ENCODE data around the gene CCT7.
A peak's percentile ranks its signal among the peaks of the same experiment; 100 is the strongest.

The CCT7 gene

GRCh38 chr2:73255007-73255644 lies 21.0 kb downstream of the CCT7 start:
- TF ChIP-seq SIN3A (IDR thresholded peaks at IDR 0.05; ENCODE audit: borderline replicate concordance, insufficient read depth, low read length) (no peak), POLR2AphosphoS5 (IDR thresholded peaks at IDR 0.05; ENCODE audit: low read depth, low read length) (0 out of 2 replicates have a peak, but pooled peaks have one; percentile 6), FOXP2 (optimal IDR thresholded peaks at IDR 0.05; ENCODE audit: borderline replicate concordance, extremely low read depth, extremely low read length, insufficient read depth) (no peak)
- TF ChIP-seq, protein P1, sequence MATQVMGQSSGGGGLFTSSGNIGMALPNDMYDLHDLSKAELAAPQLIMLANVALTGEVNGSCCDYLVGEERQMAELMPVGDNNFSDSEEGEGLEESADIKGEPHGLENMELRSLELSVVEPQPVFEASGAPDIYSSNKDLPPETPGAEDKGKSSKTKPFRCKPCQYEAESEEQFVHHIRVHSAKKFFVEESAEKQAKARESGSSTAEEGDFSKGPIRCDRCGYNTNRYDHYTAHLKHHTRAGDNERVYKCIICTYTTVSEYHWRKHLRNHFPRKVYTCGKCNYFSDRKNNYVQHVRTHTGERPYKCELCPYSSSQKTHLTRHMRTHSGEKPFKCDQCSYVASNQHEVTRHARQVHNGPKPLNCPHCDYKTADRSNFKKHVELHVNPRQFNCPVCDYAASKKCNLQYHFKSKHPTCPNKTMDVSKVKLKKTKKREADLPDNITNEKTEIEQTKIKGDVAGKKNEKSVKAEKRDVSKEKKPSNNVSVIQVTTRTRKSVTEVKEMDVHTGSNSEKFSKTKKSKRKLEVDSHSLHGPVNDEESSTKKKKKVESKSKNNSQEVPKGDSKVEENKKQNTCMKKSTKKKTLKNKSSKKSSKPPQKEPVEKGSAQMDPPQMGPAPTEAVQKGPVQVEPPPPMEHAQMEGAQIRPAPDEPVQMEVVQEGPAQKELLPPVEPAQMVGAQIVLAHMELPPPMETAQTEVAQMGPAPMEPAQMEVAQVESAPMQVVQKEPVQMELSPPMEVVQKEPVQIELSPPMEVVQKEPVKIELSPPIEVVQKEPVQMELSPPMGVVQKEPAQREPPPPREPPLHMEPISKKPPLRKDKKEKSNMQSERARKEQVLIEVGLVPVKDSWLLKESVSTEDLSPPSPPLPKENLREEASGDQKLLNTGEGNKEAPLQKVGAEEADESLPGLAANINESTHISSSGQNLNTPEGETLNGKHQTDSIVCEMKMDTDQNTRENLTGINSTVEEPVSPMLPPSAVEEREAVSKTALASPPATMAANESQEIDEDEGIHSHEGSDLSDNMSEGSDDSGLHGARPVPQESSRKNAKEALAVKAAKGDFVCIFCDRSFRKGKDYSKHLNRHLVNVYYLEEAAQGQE (IDR thresholded peaks at IDR 0.05; ENCODE audit: insufficient read depth in 1 of 2, low read depth in 2 of 2, low read length in 2 of 2), result no peak

DNA sequence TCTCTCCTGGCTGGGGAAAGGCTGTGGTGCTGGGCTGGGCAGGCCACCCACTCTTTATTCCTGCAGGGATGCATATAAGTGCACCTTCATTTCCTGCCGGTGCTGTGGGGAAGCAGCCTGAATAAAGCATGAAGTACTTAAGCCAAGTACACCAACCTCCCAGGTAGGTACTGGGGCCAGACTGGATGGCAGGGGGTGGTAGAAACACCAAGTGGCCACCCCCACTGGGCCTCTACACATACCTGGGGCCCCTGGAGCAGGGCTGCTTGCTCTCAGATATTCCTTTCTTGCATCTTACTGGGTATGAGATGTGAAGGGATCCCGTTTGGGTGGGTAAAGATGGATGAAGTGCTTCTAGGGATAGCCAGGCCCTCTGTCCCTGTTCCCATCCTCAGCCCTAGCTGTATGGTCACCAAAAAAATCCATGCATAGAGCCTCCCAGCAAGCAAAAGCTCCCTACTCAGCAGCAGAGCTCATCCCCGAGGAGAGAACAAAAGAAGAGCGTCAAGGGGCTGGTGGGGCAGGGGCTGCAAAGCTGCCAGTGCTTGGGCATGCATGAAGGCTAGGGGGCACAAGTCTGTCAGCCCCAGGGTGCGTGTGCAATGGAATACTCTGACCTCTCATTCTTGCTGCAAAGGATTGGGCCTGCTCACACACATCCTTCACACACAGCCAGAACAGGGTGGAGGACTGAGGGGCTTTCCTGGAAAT lies 22.0 kb downstream of the CCT7 start:
- TF ChIP-seq FOXP2 (optimal IDR thresholded peaks at IDR 0.05; ENCODE audit: borderline replicate concordance, extremely low read depth, extremely low read length, insufficient read depth), result no peak
- TF ChIP-seq POLR2AphosphoS5 (IDR thresholded peaks at IDR 0.05; ENCODE audit: low read depth, low read length), result no peak
- TF ChIP-seq SIN3A (IDR thresholded peaks at IDR 0.05; ENCODE audit: borderline replicate concordance, insufficient read depth, low read length), result no peak
- TF ChIP-seq, protein P1 (IDR thresholded peaks at IDR 0.05; ENCODE audit: insufficient read depth in 1 of 2, low read depth in 2 of 2, low read length in 2 of 2), result no peak
- TF ChIP-seq TAF1 (IDR thresholded peaks at IDR 0.05; ENCODE audit: borderline replicate concordance, insufficient read depth, low read length), result no peak

DNA sequence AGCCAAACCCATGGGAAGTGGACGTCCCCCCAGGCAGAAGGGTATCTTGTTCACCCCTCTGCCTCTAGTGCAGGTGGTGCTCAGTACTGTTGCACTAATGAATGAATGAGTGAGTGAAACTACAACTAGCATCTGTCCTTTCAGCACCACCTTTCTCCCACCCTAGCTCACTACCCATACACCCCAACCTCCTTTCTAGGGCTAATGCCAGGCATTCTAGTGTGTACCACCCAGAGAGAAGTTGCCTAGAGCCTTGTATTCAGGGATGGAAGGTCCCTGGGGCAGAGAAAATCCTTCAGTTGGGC lies 22.5 kb downstream of the CCT7 start:
- TF ChIP-seq POLR2AphosphoS5 (IDR thresholded peaks at IDR 0.05; ENCODE audit: low read depth, low read length), result no peak
- TF ChIP-seq, protein P1 (IDR thresholded peaks at IDR 0.05; ENCODE audit: insufficient read depth in 1 of 2, low read depth in 2 of 2, low read length in 2 of 2), result peak in 1 of 2 experiments; percentile 50; a peak in 1 of 4 replicates
- no peak for TF ChIP-seq TAF1 (IDR thresholded peaks at IDR 0.05; ENCODE audit: borderline replicate concordance, insufficient read depth, low read length)
- no peak for TF ChIP-seq SIN3A (IDR thresholded peaks at IDR 0.05; ENCODE audit: borderline replicate concordance, insufficient read depth, low read length)
- TF ChIP-seq FOXP2 (optimal IDR thresholded peaks at IDR 0.05; ENCODE audit: borderline replicate concordance, extremely low read depth, extremely low read length, insufficient read depth), result no peak

DNA sequence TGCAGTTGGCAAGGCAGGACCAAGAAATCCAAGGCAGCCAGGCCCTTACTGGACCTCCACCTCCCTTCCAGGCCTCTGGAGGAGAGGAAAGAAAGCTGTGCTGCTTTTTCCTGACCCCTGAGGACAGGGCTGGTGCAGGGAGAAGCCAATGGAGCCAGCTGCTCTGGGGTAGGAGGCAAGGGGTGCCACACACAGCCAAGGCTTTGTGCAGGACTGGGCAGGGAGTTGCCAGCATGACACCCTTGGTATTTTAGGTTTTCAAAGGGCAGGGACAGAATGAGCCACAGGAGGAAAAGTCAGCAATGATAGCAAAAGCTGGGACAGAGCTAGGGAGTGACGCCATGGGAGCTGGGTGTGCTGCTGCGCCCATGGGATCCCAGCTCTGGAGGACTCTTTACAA lies 22.9 kb downstream of the CCT7 start:
- TF ChIP-seq SIN3A (IDR thresholded peaks at IDR 0.05; ENCODE audit: borderline replicate concordance, insufficient read depth, low read length) (no peak), POLR2AphosphoS5 (IDR thresholded peaks at IDR 0.05; ENCODE audit: low read depth, low read length) (no peak), FOXP2 (optimal IDR thresholded peaks at IDR 0.05; ENCODE audit: borderline replicate concordance, extremely low read depth, extremely low read length, insufficient read depth) (no peak), TAF1 (IDR thresholded peaks at IDR 0.05; ENCODE audit: borderline replicate concordance, insufficient read depth, low read length) (no peak)
- TF ChIP-seq, protein P1 (IDR thresholded peaks at IDR 0.05; ENCODE audit: insufficient read depth in 1 of 2, low read depth in 2 of 2, low read length in 2 of 2), result no peak
